Kidney (tissue), 14 donors: ENCODE results near the gene AKAP6. TPM values are rescaled to one million over a fixed set of nuclear protein-coding genes. Genes with fewer than 3 reads are reported as not detected.

Experiments
- DNase-seq, 5 donors: peaks; one replicate each; pipeline ENCODE4 v3.0.0-alpha.2; 2013 to 2020
- FAIRE-seq: peaks from 2 replicates; lab custom pipeline; 2012; peaks lifted over from hg19 to GRCh38; lab: Jason Lieb, UNC
- H3K27ac ChIP-seq, 2 donors: one replicate each; pipeline ENCODE4 v1.7.0; 2013; ENCODE audit warnings: low read depth in 2 of 2, low read length in 2 of 2, inconsistent platforms in 1 of 2
- H3K27me3 ChIP-seq: one replicate; pipeline ENCODE4 v1.7.1; 2013; ENCODE audit warnings: low read length, inconsistent platforms; ENCODE audit not compliant: control insufficient read depth, insufficient read depth
- H3K36me3 ChIP-seq, 3 donors: one replicate each; pipeline versions ENCODE4 v1.7.0 to v1.7.1; 2013; ENCODE audit warnings: low read length in 3 of 3, control low read depth in 1 of 3, inconsistent platforms in 1 of 3; ENCODE audit not compliant: insufficient read depth in 3 of 3, control insufficient read depth in 2 of 3
- H3K4me1 ChIP-seq, 3 donors: one replicate each; pipeline versions ENCODE4 v1.7.0 to v1.7.1; 2013; ENCODE audit warnings: low read length in 3 of 3, inconsistent platforms in 1 of 3, low read depth in 1 of 3; ENCODE audit not compliant: control insufficient read depth in 2 of 3, insufficient read depth in 2 of 3
- H3K4me3 ChIP-seq, 3 donors: one replicate each; pipeline versions ENCODE4 v1.7.0 to v1.8.1; 2013; ENCODE audit warnings: low read length in 3 of 3, control low read depth in 1 of 3, inconsistent platforms in 1 of 3
- H3K9ac ChIP-seq, 3 donors: one replicate each; pipeline versions ENCODE4 v1.7.0 to v1.7.1; 2013; ENCODE audit warnings: low read length in 3 of 3, control low read depth in 1 of 3, inconsistent platforms in 1 of 3
- H3K9me3 ChIP-seq, 3 donors: one replicate each; pipeline versions ENCODE4 v1.7.0 to v1.7.1; 2013; ENCODE audit warnings: low read length in 3 of 3, control low read depth in 1 of 3, inconsistent platforms in 1 of 3; ENCODE audit not compliant: control insufficient read depth in 2 of 3, insufficient read depth in 1 of 3
- CTCF ChIP-seq: IDR thresholded peaks from 3 replicates; pipeline ENCODE4 v1.5.1; 2012; ENCODE audit warnings: mild to moderate bottlenecking, moderate library complexity, borderline replicate concordance; ENCODE audit not compliant: insufficient read depth; ENCODE audit errors: extremely low read depth
- intact Hi-C: fragments of 100-400 bp; cut with DNase I; formaldehyde crosslinking; loops from one replicate; pipeline ENCODE4 v1.11.1; 2022
- polyA plus RNA-seq: library from polyadenylated mRNA; stranded (reverse); fragments of 350-450 nt; fragmentation: Illumina TruSeq; extraction: RNeasy Lipid Tissue Mini Kit (QIAGEN cat#74804); gene quantifications from one replicate; pipeline ENCODE4 v1.2.3, GENCODE V29; 2014; ENCODE audit warnings: low read depth, low replicate concordance; ENCODE audit not compliant: insufficient read depth
- total RNA-seq: library from RNA; stranded (reverse); fragmentation: NEBNext Ultra II Directional; extraction: Animal tissue kit (Norgen Biotek cat#: 25700); gene quantifications from one replicate; pipeline ENCODE4 v1.2.1, GENCODE V29; 2021
- donor health status: control.
- donor health status: control.
- donor health status: control.
- donor health status: control.
- donor health status: control.
- donor health status: DM: yes; HTN: yes; CAD: no.
- donor health status: Normal renal cell carcinoma (clear cell type).

AKAP6 gene
- total and polyA plus RNA-seq, 2 donors from 2014 or later, result 0.92 to 10.5 TPM

GRCh38 chr14:32560209-32560857, 231.2 kb downstream of the AKAP6 start:
- intact Hi-C loops, result no loop called here

GRCh38 chr14:32561520-32561919, 232.4 kb downstream of the AKAP6 start:
- DNase-seq (peak in 3 of 5 donors; percentile 19 to 44 (median 21)), FAIRE-seq (no peak)
- intact Hi-C loops, result no loop called here

More at GRCh38 chr14:32560209-32560857, 231.2 kb downstream of the AKAP6 start:
- H3K4me1 ChIP-seq, result peaks cover 0 to 6% (median 0%) of the 10 kb centered on the region in 3 donors
- H3K27me3 ChIP-seq, result no peaks in the 10 kb centered on the region
- FAIRE-seq, result peak; percentile 3
- no peaks in the 10 kb centered on the region for H3K9me3 ChIP-seq
- TF ChIP-seq CTCF, result peak; percentile 84
- no peak overlapping the region for H3K9ac ChIP-seq
- no peak overlapping the region for H3K4me3 ChIP-seq
- H3K36me3 ChIP-seq, result no peaks in the 10 kb centered on the region
- DNase-seq, result peak in 4 of 5 donors; percentile 66 to 85 (median 73)
- no peak overlapping the region for H3K27ac ChIP-seq

GRCh38 chr14:32564596-32564995, 235.5 kb downstream of the AKAP6 start:
- Histone ChIP-seq H3K27ac (peak overlapping the region in 1 of 2 donors; percentile 7), H3K4me1 (peaks cover 0 to 6% (median 0%) of the 10 kb centered on the region in 3 donors), H3K9me3 (no peaks in the 10 kb centered on the region), H3K9ac (no peak overlapping the region), H3K4me3 (no peak overlapping the region), H3K27me3 (no peaks in the 10 kb centered on the region), H3K36me3 (no peaks in the 10 kb centered on the region)
- TF ChIP-seq CTCF, result no peak
- DNase-seq, result peak in 1 of 5 donors; percentile 47
- intact Hi-C loops, result no loop called here
- no peak for FAIRE-seq

More at GRCh38 chr14:32561520-32561919, 232.4 kb downstream of the AKAP6 start:
- no peak for TF ChIP-seq CTCF
- H3K27me3 ChIP-seq, result no peaks in the 10 kb centered on the region
- H3K9me3 ChIP-seq, result no peaks in the 10 kb centered on the region
- H3K4me1 ChIP-seq, result peaks cover 0 to 6% (median 0%) of the 10 kb centered on the region in 3 donors
- no peak overlapping the region for H3K9ac ChIP-seq
- H3K4me3 ChIP-seq, result no peak overlapping the region
- H3K27ac ChIP-seq, result no peak overlapping the region
- H3K36me3 ChIP-seq, result no peaks in the 10 kb centered on the region
